A673 (cell line): ENCODE data around the gene CDH4.

Experiments used
- EZH2 ChIP-seq: fragments of 200-600 bp; sonication (generic); IDR thresholded peaks from 2 replicates; pipeline ENCODE4 v1.6.1; 2017; ENCODE audit warnings: borderline replicate concordance, low read depth, mild to moderate bottlenecking, mixed read lengths, antibody characterized with exemption, low read length; ENCODE audit not compliant: poor library complexity, severe bottlenecking
- TF ChIP-seq, protein P1 (sequence below): fragments of 300-800, 200-600 bp; sonication (generic); conservative IDR thresholded peaks from 2 replicates; pipeline ENCODE4 v1.5.1; 2017; ENCODE audit warnings: low read depth, mild to moderate bottlenecking, antibody characterized with exemption, low read length, moderate library complexity, mixed read lengths

DNA sequence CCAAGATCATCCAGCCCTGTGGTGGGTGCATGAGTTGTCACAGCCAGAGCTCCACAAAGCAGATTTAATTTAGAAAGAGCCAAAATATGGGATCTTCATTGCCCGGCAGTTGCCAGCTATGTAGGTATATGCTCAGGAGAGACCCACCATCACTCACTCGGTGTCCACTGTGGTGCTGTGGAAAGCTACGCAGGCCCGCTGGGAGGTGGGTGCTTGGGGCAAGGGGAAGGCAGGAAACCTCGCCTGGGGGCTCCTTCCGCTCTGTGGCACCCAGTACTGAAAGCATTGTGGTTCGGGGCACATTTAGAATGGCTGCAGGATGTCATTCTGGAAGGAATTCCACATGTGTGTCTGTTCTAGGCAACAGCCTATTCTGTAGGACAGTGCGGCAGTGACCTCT lies 553.7 kb downstream of the CDH4 start:
- TF ChIP-seq, protein P1, sequence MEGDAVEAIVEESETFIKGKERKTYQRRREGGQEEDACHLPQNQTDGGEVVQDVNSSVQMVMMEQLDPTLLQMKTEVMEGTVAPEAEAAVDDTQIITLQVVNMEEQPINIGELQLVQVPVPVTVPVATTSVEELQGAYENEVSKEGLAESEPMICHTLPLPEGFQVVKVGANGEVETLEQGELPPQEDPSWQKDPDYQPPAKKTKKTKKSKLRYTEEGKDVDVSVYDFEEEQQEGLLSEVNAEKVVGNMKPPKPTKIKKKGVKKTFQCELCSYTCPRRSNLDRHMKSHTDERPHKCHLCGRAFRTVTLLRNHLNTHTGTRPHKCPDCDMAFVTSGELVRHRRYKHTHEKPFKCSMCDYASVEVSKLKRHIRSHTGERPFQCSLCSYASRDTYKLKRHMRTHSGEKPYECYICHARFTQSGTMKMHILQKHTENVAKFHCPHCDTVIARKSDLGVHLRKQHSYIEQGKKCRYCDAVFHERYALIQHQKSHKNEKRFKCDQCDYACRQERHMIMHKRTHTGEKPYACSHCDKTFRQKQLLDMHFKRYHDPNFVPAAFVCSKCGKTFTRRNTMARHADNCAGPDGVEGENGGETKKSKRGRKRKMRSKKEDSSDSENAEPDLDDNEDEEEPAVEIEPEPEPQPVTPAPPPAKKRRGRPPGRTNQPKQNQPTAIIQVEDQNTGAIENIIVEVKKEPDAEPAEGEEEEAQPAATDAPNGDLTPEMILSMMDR = no peak
- no peak for TF ChIP-seq EZH2
